AML-193 (cell line): ENCODE results near the gene SIK2.

ENCODE experiments used
- DNase-seq, 2 experiments: peaks; one replicate each; lab custom pipeline; 2025; lab: John Stamatoyannopoulos, UW

SIK2 gene

DNA sequence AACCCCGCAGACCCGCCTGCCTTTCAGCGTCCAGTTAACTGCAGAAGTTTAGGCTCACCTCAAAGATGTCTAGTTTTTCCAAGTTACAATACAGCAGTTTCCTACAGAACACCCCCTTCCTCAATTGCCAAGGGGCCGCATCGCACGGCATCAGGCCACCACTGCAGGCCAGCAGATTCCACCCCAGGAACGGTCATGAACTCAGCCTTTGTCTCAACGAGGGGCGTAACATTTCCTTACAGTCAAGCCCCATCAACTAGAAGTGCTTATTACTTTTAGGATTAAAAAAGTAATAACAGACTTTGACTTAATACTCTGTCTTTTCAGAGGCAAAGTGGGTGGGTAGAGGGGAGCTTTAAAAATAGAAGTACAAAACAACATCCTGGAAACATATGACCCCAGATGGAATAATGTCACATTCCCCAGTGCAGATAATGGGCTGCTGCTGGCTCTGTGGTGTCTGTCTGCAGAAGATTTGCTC is 127.6 kb downstream of the SIK2 start:
- no peak for DNase-seq

GRCh38 chr11:111730871-111731591 is 128.8 kb downstream of the SIK2 start:
- DNase-seq = no peak

- no peak for DNase-seq
Observed at GRCh38 chr11:111731821-111732220, 129.6 kb downstream of the SIK2 start.

GRCh38 chr11:111733016-111733415 is 130.8 kb downstream of the SIK2 start:
- DNase-seq = no peak

GRCh38 chr11:111733611-111734088 is 131.4 kb downstream of the SIK2 start:
- no peak for DNase-seq

DNA sequence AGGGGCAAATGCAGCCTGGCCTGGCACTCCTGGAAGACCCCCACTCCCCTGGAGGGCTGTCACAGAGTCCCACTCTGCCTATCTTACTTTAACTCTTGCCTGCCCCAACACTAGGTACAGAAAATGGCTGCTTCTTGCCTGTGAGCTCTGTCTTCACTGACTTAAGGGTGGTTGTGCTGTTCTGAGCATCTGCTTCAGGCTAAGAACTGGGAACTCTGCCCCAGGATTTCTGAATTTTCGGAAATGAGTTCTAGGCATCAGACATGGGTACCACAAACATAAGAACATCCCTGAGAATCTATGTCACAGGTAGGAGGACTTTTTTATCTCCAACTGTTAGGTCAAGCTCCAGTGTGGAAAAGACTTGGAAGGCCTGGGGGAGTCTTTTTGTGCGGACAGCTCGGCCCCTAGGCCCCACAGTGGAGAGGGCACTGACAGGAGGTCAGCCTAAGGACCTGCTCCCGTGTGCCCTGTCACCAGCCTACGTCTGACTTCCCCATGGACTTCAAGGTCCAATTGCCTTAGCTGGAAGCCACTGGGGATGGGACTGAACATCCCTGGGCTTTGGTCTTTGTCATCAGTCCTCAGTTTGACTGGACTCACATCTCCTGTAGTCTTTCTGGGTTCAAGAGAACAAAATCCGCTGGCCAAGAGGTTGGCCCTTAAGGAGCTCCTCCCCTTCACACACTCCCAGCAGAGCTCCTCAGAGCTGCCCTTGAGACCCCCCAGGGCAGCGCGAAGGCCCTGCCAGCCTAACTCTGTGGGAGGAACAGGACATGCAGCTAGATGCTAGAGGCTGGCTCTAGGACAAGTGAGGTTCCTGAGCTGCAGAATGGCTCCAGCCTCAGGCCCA is 132.1 kb downstream of the SIK2 start:
- no peak for DNase-seq

GRCh38 chr11:111734954-111735261 is 132.7 kb downstream of the SIK2 start:
- DNase-seq = no peak

- DNase-seq = no peak
Observed at GRCh38 chr11:111735262-111736116, 133.2 kb downstream of the SIK2 start.

DNA sequence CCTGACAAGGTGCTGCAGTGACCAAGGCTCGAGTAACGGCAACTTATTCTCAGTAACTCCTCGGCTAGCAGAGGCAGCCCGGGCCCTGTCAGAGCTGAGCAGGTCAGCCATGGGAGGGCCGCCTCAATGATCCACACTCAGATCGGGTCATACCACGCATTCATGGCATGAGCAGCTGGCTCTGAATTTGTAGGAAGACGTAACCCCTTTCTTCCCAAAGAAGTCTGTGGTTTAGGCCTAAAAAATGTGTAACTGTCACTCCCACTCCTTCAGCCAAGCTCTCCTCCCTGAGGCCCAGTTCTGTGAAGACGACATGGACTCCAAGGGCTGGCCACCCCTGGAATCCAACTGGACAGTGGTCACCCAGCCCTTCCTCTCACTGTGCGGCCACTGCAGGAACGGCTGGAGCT is 133.9 kb downstream of the SIK2 start:
- DNase-seq = no peak

DNA sequence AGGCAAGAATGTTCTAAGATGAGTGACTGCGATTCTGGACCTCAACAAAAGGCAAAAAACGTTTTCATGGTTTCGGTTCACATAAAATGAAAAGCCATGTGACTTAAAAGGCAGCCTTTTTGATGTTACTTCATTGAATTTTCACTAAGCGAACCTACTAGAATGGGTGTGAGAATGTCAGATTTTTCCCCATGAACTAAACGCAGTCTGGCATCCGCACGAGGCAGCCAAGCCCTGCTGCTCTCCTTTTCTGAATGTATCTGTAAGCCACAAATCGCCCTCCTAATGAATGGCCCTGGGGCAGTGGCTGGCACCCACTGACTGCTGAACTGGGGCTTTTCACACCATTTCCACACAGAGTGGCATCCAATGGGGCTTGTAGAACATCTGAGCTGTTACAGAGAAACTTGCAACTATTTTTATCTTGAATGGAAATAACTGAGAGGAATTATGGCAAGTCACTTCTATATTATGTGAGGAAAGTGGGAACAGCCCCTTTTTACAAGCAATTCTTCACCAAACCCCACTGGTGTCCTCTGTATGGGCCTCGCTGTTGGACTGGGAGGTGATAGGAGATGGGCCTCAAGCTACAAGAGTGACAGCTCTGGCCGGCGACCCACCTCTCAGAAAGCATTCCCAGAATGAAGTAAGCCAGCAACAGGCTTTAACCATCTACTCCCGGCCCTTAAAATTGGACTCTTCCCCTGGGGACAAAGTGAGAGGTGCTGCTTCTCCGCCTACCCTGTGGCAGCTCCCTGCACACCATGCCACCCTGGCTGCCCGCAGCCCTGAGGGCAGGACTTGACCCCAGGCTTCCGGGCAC is 134.6 kb downstream of the SIK2 start:
- no peak for DNase-seq

- DNase-seq = no peak
Observed at GRCh38 chr11:111737444-111738210, 135.4 kb downstream of the SIK2 start.

GRCh38 chr11:111739299-111739698 is 137.1 kb downstream of the SIK2 start:
- no peak for DNase-seq

DNA sequence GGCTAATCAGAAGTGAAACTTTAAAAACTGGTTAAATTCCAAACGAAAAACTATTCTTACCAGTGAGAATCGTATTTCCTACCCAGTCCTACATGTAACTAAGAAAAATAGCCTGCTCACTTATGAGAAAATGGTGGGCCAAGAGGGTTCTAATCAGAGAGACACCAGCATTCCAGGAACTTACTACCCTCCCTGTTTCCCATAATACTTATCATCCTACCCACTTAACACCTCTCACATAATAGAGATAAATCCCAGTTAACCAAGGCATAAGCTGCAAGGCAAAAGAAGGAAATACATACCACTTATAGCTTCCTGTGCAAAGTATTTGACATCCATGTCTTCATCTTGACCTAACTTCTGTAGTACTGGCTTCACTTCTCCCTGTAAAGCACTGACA is 139.5 kb downstream of the SIK2 start:
- DNase-seq = no peak

DNA sequence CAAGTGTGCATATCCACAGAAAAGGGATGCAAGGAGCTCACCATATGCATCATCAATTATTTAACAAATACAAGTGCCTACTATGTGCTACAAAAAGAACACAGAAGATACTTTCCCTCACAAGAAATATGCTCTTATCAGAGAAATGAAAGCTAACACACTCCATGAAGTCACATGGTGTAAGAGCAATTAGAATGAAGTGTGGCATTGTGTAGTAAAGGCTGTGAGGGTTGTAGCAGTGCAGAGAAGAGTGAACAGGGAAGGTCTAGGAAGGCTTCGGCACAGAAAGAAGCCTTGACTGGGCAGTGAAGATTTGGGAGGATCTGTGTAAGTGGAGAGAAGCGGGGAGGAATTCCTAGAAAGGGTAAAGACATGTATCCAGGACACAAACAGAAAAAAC is 141.5 kb downstream of the SIK2 start:
- DNase-seq = no peak

DNA sequence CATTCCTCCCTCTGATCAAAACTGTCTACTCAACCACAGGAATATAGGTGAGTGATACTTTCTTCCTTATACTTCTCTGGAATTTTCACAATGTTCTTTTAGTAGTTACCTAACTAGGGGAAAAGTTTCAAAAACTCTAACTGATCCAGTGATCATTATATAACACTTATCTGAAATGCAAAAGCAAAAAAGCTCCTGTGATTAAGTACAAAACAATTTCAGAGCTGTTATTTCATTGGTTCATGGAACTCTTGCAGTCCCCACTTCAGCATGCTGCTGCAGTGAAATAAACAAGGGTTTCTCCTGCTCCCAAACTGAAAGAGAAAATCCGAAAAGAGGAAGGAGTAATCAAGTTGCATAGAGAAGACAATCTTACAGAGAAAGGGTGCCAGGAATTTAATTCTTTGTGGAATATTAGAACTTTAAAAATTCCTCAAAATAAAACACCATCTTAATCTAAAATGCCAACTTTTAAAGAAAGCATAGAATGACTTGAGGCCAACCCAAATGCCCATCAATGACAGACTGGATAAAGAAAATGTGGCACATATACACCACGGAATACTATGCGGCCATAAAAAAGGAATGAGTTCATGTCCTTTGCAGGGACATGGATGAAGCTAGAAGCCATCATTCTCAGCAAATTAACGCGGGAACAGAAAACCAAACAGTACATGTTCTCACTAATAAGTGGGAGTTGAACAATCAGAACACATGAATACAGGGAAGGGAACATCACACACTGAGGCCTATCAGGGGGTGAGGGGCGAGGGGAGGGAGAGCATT is 143.7 kb downstream of the SIK2 start:
- no peak for DNase-seq

DNA sequence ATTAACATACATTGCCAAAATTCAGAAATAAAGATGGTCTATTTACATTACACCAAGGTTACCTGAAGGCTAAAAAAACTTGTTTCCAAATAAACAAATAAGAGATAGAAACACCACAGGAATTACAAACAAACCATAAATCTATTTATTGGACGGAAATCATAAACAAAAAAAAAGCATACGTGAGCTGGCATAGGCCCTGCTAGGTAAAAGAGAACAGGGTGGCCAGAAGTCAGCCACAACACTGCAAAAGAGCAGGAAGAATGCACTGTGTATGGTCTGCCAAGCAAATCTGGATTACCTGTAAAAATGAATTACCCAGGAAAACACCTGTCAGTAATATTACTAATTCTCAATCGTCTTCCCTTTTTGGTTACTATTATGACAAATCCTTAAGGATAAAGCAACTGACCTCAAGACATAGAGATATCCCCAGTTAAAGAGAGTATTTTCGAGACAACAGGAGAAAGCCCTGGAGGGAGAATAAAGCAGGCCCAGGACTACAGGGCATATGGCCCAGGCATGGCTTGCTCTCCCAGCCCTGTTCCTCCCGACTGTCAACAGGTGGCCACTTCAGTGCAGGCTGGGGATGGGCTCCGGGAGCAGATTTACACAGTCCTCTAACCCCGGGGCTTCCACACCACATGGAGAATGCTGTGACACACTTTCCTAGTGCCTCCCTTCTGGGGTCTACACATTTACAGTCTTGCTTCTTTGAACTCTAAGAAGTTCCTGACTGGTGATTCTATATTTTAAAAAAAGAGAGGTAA is 146.0 kb downstream of the SIK2 start:
- no peak for DNase-seq

- no peak for DNase-seq
Observed at GRCh38 chr11:111749646-111750045, 147.4 kb downstream of the SIK2 start.

- DNase-seq = no peak
Observed at GRCh38 chr11:111756097-111756496, 153.8 kb downstream of the SIK2 start.

DNA sequence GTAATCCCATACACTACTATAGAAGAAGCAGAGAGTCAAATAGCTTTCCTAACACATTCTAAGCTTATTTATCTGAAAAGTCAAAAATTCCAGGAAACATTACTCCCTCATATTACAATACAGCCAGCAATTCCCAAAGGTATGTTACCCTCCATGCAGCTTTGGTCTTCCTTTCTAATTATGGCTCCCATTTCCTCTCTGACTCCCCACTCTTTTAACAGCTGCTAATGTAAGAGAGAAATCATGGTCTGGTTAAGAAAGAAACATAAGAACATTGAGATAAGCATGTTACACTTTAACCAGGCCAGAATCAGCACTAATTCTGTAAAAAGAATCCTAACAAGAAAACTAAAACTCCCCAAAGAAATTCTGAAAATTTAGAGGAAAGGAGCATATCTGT is 157.1 kb downstream of the SIK2 start:
- no peak for DNase-seq
